Putamen (tissue), 1 donor: ENCODE measurements around the gene POTEG.
"Not testable (repeated sequence)": the region's sequence is repeated elsewhere in the genome, so short reads cannot be mapped to it uniquely, and the experiment has no call there.

ENCODE experiments used
- DNase-seq: peaks from one replicate; pipeline ENCODE4 v3.0.0-alpha.2; 2016; ENCODE audit warnings: low spot score

POTEG gene

DNA sequence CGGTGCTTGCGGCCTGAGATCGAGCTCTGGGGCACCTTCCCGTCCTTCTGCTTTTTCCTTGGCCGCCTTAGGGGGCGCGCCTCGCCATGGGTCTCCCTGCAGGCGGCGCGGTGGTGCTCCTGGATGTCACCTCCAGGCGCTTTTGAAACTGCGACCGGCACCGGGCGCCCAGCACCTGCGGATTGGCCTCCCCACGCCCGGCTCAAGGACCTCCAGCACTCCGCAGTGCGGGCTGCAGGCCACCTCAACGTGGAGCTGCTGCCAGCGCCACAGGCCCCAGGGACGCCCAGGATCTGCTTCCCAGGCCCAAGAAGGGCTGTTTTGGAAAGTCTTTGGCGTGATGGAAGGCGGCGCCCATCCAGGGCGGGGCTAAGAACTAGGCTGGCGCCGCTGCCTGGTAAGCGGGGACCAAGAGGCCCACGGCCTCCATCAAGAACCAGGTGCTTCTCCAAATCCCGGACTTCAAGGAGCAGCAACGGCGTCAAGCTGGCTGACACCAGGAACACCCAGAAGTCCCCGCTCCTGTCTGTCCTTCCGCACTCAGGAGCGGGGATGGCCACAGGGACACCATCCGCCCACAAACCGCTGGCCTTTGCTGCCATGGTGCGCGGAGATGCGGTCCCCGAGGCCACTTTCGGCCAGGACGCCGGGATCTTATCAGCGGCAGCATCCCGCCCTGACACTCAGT is 61.2 kb downstream of the POTEG start:
- DNase-seq = not testable (repeated sequence)

DNA sequence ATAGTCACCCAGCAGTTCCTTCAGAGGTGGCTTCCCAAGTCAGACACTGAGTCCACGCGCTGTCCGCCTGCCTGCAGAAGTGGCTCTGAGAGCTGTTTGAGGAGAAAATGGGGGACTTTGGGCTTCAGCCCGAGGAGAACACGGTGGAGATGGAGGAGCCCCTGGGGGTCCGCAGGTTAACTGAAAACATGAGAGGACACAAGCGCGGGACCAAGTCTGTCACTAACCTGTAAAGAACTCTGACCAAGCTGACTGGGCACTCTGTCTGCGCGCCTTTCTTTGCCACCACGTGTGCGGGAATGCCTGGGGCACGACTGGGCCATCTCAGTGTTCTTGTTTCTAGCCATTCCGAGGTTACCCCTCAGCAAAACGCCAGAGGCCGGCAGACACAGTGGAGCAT is 62.4 kb downstream of the POTEG start:
- not testable (repeated sequence) for DNase-seq

DNA sequence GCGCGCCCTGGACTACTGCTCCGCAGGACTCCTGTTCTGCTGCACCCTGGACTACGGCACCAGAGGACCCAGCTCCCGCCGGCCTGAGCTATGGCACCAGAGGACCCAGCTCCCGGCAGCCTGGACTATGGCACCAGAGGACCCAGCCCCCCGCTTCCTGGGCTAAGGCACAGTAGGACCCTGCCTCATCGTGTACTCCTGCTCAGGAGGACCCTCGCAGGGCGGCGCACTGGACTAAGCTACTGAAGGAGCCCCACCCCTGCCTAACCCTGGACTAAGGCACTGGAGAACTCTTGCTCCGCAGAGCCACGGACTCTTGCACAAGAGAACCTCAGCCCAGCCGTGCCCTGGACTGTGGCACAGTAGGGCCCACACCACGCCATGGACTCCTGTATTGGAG is 71.3 kb downstream of the POTEG start:
- not testable (repeated sequence) for DNase-seq

DNA sequence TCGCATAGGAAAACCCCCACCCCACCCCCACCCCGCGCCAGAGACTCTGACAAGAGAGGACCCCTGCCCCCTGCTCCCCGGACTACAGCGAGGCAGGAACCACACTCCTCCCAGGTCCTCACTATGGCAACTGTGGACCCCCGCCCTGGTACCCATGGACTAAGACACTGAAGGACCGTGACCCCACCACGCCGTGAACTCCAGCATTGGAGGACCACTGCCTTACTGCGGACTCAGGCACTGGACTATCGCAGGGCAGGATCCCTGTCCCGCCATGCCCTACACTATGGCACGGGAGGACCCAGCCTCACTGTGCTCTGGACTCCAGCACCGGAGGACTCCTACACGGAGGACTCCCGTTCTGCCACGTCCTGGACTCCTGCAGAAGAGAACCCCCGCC is 71.8 kb downstream of the POTEG start:
- not testable (repeated sequence) for DNase-seq

DNA sequence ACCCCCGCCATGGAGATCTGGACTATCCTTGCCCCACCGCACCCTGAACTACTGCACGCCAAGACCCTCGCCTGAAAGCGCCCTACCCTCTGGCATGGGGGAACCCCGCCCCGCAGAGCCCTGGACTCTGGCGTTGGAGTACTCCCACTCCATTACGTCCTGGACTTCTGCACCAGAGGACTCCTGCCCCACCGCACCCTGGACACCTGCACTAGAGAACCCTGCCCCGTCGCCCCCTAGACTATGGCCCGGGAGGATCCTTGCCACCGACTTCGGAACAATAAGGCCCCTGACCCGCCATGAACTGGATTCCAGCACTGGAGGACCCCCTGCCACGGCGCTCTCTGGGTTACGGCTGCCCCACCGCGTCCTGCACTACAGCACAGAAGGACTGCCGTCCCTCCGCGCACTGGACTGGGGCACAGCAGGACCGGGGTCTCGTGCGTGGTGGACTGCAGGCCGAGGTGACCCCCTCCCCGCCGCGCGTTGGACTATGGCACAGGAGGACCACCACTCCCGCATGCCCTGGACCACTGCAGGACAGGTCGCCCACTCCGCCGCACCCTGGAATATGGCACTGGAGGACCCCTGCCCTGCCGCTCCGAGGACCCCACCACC is 72.4 kb downstream of the POTEG start:
- DNase-seq = not testable (repeated sequence)

DNA sequence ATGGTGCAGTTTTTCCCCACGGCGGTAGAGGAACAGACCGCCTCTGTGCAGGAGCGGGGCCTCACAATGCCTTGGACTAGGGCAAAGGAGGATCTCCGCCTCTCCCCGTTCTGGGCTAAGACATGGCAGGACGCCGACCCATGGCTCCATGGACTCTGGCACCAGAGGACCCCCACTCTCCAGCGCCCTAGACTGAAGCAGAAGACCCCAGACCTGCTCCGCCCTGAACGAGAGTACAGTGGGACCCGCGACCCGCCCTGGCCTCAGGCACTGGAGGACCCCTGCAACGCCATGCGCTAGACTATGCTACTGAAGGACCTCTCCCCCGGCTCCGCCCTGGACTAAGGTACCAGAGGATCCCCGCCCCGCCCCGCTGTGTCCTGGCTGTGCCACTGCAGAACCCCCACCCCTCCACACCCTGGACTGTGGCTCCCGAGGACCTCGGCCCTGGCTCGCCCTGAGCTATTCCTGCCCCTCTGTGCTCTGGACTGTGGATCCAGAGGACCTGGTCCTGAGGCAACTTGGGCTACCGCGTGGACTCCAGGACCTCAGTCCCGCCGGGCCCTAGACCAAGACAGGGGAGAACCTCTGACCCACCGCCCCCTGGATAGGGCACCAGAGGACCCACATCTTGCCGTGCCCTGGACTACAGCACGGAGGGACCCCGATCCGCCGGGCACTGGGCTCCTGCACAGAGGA is 73.1 kb downstream of the POTEG start:
- not testable (repeated sequence) for DNase-seq
